Cardiac fibroblast (primary cell): ENCODE measurements around the gene MBD6.
"Not testable (repeated sequence)": the region's sequence is repeated elsewhere in the genome, so short reads cannot be mapped to it uniquely, and the experiment has no call there.

ENCODE experiments used
- DNase-seq, 2 donors: peaks; one replicate each; pipeline versions ENCODE4 v3.0.0 to v3.0.0-alpha.2; 2010; ENCODE audit warnings: low read depth in 2 of 2
- H3K4me3 ChIP-seq, 2 donors: replicated peaks in 1 of 2; 1 replicate in 1 of 2; 2 replicates in 1 of 2; pipeline ENCODE4 v1.5.1; 2011; ENCODE audit warnings: low read depth in 2 of 2, low read length in 2 of 2, mild to moderate bottlenecking in 2 of 2, moderate library complexity in 1 of 2
- TF ChIP-seq, protein P1 (sequence below): IDR thresholded peaks from one replicate; pipeline ENCODE4 v1.5.1; 2011; ENCODE audit warnings: low read depth, mild to moderate bottlenecking, low read length, inconsistent platforms

Gene MBD6

DNA sequence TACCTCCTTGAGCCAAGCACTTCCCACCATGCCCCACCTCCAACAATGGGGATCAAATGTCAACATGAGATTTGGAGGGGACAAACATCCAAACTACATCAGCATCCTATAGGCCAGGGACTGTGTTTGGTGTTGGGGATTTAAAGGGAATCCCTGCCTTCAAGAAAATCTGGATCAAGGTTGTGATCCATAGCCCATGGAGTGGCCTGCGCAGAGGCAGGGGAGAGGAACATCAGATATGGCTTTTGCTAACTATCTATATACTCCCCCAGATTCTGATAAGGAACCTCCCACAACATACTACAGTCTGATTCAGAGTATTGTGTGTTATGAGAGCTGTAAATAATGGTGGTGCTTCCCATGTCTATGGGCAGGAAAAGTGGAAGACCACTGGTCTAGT is 32.3 kb downstream of the MBD6 start:
- DNase-seq, result no peak
- TF ChIP-seq, protein P1, sequence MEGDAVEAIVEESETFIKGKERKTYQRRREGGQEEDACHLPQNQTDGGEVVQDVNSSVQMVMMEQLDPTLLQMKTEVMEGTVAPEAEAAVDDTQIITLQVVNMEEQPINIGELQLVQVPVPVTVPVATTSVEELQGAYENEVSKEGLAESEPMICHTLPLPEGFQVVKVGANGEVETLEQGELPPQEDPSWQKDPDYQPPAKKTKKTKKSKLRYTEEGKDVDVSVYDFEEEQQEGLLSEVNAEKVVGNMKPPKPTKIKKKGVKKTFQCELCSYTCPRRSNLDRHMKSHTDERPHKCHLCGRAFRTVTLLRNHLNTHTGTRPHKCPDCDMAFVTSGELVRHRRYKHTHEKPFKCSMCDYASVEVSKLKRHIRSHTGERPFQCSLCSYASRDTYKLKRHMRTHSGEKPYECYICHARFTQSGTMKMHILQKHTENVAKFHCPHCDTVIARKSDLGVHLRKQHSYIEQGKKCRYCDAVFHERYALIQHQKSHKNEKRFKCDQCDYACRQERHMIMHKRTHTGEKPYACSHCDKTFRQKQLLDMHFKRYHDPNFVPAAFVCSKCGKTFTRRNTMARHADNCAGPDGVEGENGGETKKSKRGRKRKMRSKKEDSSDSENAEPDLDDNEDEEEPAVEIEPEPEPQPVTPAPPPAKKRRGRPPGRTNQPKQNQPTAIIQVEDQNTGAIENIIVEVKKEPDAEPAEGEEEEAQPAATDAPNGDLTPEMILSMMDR, result no peak
- H3K4me3 ChIP-seq, result no peak overlapping the region

DNA sequence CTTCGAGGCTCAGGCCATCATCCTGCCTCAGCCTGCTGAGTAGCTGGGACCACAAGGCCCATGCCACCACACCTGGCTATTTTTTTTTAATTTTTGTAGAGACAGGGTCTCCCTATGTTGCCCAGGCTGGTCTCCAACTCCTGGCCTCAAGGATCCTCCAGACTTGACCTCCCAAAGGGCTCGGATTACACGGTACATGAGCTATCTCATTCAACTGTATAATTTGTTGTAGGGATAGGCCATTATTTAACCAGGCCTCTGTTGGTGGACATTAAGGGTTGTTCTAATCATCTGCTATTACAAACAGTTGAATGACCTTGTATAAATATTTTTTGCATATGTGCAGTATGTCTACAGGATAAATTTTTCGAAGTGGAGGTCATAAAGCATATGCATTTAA is 36.2 kb downstream of the MBD6 start:
- TF ChIP-seq, protein P1, result no peak
- no peak overlapping the region for H3K4me3 ChIP-seq
- DNase-seq, result no peak

DNA sequence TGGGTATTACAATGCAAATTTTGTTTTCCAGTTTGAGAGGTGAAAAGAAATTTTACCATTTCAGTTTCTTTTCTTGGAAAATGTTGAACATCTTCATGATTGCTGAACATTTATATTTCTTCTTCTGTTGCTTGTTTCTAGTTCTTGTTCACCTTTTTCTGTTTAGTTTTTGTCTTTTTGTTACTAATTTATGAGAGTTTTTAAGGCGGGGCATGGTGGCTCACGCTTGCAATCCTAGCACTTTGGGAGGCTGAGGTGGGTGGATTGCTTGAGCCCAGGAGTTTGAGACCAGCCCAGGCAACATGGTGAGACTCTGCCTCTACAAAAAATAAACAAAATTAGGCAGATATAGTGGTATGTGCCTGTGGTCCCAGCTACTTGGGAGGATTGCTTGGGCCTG is 37.9 kb downstream of the MBD6 start:
- no peak overlapping the region for H3K4me3 ChIP-seq
- no peak for DNase-seq
- TF ChIP-seq, protein P1, result no peak

DNA sequence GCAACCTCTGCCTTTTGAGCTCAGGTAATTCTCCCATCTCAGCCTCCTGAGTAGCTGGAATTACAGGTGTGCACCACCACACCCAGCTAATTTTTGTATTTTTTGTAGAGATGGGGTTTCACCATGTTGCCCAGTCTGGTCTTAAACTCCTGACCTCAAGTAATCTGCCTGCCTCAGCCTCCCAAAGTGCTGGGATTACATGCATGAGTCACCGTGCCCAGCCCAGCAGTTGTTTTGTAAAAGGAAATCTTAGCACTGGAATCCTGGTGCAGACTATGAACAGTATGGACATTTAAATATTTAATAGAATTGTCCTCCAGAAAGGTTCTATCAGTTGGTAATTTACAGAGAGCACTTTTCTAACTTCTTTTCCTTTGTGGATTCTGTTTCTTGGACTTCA is 38.5 kb downstream of the MBD6 start:
- H3K4me3 ChIP-seq, result not testable (repeated sequence)
- peak; percentile 18 to 19 for DNase-seq

DNA sequence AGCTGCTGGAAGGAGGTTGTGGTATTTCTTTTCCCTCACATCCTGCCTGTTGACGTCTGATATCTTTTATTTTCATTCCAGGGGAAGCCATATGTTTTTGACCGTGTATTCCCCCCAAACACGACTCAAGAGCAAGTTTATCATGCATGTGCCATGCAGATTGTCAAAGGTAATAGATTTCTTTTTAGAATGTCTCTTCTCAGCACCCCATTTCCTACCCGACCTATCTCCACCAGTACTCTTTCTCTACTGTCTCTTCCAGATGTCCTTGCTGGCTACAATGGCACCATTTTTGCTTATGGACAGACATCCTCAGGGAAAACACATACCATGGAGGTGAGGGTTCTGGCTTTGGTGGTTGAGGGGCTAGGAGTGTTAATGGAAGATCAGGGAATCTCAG is 40.7 kb downstream of the MBD6 start:
- H3K4me3 ChIP-seq, result no peak overlapping the region
- no peak for DNase-seq
- TF ChIP-seq, protein P1, result no peak

DNA sequence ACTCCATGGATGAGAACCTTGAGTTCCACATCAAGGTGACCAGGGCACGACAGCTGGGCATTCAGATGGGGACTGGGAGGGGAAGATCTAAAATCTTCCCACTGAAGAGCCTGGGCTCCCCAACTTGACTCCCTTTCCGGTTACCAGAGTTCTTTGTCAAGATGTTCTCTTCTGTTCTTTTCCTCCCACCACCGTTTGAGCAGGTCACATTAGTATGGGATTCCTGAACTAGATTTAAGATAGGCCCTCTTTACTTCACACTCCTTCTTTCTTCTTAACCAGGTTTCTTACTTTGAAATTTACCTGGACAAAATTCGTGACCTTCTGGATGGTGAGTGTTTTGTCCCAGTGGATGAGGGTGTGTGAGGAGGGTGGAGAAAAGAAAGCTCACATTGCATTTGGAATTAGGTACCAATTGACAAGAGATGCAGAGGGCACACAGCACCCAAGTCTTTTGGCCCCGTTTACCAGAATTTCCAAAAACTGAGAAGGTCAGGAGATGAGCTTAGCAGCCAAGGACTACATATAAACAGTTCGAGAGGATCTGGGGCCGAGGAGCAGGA is 41.6 kb downstream of the MBD6 start:
- no peak overlapping the region for H3K4me3 ChIP-seq
- no peak for DNase-seq
- TF ChIP-seq, protein P1, result no peak

DNA sequence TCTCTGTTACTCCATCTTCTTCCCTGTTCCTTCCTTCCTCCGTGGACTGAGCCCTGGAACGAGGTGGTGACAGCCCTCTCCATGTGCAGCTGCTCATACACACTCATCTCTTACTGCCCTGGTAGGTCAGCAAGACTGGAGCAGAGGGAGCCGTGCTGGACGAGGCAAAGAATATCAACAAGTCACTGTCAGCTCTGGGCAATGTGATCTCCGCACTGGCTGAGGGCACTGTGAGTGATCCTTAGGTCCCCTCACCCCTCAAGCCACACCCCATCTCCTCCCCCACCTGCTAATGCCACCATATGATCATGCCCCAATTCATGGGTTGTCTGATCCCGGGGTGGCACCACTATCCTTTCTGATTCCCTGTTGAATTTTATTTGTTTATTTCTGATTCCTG is 46.2 kb downstream of the MBD6 start:
- DNase-seq, result no peak
- TF ChIP-seq, protein P1, result no peak
- no peak overlapping the region for H3K4me3 ChIP-seq
